Upper lobe of left lung (tissue), 6 donors: ENCODE measurements around the gene OGDHL. TPM values are rescaled to one million over a fixed set of nuclear protein-coding genes. Genes with fewer than 3 reads are reported as not detected.

Experiments used
- ATAC-seq, 2 donors: fragments of 200-7000 bp; cut with Tn5 transposase; one replicate each; pipeline ENCODE4 v1.9.1; 2022; ENCODE audit warnings: mild to moderate bottlenecking in 2 of 2, moderate library complexity in 2 of 2; ENCODE audit not compliant: low FRiP score in 2 of 2
- DNase-seq, 2 donors: peaks; one replicate each; pipeline ENCODE4 v3.0.0-alpha.2; 2019 to 2020
- H3K27ac ChIP-seq, 4 donors: fragments of 200-600 bp; sonication (generic); one replicate each; pipeline ENCODE4 v1.5.1; 2016 to 2019
- H3K27me3 ChIP-seq, 4 donors: fragments of 200-600 bp; sonication (generic); one replicate each; pipeline ENCODE4 v1.5.1; 2017 to 2019
- H3K36me3 ChIP-seq, 4 donors: fragments of 200-600 bp; sonication (generic); one replicate each; pipeline ENCODE4 v1.5.1; 2016 to 2019
- H3K4me1 ChIP-seq, 4 donors: fragments of 200-600 bp; sonication (generic); one replicate each; pipeline ENCODE4 v1.5.1; 2018 to 2019
- H3K4me3 ChIP-seq, 4 donors: fragments of 200-600 bp; sonication (generic); one replicate each; pipeline ENCODE4 v1.5.1; 2017 to 2019; ENCODE audit warnings: mild to moderate bottlenecking in 2 of 4, moderate library complexity in 1 of 4
- H3K9me3 ChIP-seq, 4 donors: fragments of 200-600 bp; sonication (generic); one replicate each; pipeline ENCODE4 v1.5.1; 2018 to 2019
- EP300 ChIP-seq, 4 donors: sonication (generic); formaldehyde crosslinking; IDR thresholded peaks; one replicate each; pipeline ENCODE4 v1.5.1; 2017; ENCODE audit warnings: antibody characterized with exemption in 4 of 4, control low read depth in 2 of 4
- POLR2A ChIP-seq, 4 donors: fragments of 450-650 bp; IDR thresholded peaks; one replicate each; pipeline ENCODE4 v1.5.1; 2016 to 2017; ENCODE audit warnings: antibody characterized with exemption in 4 of 4, mild to moderate bottlenecking in 2 of 4
- POLR2AphosphoS5 ChIP-seq, 2 donors: sonication (generic); formaldehyde crosslinking; IDR thresholded peaks; one replicate each; pipeline ENCODE4 v1.5.1; 2017; ENCODE audit warnings: antibody characterized with exemption in 2 of 2
- WGBS, 2 donors: methylation state at CpG; one replicate each; pipeline ENCODE4 v1.1.5; 2017 to 2018; 5-methylcytosine and 5-hydroxymethylcytosine counted together
- total RNA-seq, 6 donors: library from RNA; depleted of rRNA in 4 of 6; stranded (reverse); fragments of >200 nt in 4 of 6; gene quantifications; one replicate each; pipeline versions ENCODE4 v1.1.0 to v1.2.1, GENCODE V29; 2016 to 2021
- TF ChIP-seq, protein P1 (sequence below), 6 experiments: fragments of 450-650 bp in 4 of 6; fragments of 200-600 bp in 2 of 6; sonication (generic) in 2 of 6; IDR thresholded peaks; one replicate each; pipeline ENCODE4 v1.5.1; 2016 to 2019; ENCODE audit warnings: antibody characterized with exemption in 6 of 6
- donor health status: DM: no; HTN: no; CAD: no; lungs with moderate emphysema.
- donor health status: DM: no; HTN: yes; CAD: no; lungs with severe emphysema.

Gene OGDHL
- total RNA-seq, 6 donors from 2014 or later, result 0.10 to 0.46 (median 0.22) TPM; not detected in 2

DNA sequence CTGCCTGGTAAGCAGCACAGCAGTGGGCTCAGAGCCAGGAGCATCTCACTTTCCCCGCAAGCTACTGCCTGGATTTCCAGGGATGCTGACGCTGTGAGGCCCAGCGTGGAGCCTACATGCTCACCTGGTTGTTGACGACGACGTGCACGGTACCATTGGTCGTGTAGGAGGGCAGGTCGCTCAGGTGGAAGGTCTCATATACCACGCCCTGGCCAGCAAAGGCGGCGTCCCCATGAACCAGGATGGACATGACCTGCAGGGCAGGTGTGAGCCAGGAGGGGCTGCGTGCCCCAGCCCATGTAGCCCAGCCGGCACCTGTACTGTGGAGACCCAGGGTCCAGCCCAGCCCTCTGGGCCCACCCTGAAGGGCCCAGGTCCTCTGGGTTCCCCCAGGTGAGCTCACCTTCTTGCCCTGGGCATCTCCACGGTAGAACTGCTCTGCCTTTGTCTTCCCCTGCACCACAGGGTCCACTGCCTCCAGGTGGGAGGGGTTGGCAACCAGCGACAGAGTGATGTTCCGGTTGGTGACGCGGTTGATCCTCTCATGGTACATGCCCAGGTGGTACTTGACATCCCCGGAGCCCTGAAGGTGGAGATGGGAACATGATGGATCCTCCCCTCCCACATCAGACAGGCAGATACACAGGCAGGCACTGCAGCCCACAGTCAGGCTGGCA, 15.4 kb downstream of the OGDHL start:
- 91 to 92% methylated on average over 19 of the region's 20 CpGs for WGBS, 2 donors
- DNase-seq (no peak), ATAC-seq (no peak)

GRCh38 chr10:49745756-49746155, 16.4 kb downstream of the OGDHL start:
- TF ChIP-seq POLR2A (IDR thresholded peaks at IDR 0.05) (no peak), EP300 (IDR thresholded peaks at IDR 0.05) (no peak), POLR2AphosphoS5 (IDR thresholded peaks at IDR 0.05) (no peak)
- TF ChIP-seq, protein P1, sequence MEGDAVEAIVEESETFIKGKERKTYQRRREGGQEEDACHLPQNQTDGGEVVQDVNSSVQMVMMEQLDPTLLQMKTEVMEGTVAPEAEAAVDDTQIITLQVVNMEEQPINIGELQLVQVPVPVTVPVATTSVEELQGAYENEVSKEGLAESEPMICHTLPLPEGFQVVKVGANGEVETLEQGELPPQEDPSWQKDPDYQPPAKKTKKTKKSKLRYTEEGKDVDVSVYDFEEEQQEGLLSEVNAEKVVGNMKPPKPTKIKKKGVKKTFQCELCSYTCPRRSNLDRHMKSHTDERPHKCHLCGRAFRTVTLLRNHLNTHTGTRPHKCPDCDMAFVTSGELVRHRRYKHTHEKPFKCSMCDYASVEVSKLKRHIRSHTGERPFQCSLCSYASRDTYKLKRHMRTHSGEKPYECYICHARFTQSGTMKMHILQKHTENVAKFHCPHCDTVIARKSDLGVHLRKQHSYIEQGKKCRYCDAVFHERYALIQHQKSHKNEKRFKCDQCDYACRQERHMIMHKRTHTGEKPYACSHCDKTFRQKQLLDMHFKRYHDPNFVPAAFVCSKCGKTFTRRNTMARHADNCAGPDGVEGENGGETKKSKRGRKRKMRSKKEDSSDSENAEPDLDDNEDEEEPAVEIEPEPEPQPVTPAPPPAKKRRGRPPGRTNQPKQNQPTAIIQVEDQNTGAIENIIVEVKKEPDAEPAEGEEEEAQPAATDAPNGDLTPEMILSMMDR (IDR thresholded peaks at IDR 0.05), result no peak
- 88 to 93% methylated on average over 12 of the region's 12 CpGs for WGBS, 2 donors
- H3K27ac ChIP-seq, result no peak overlapping the region
- H3K4me1 ChIP-seq, result no peaks in the 10 kb centered on the region
- DNase-seq (no peak), ATAC-seq (no peak)
- no peaks in the 10 kb centered on the region for H3K36me3 ChIP-seq
- no peaks in the 10 kb centered on the region for H3K9me3 ChIP-seq
- H3K27me3 ChIP-seq, result no peaks in the 10 kb centered on the region
- no peak overlapping the region for H3K4me3 ChIP-seq

More for the DNA sequence above, 15.4 kb downstream of the OGDHL start:
- Histone ChIP-seq H3K4me3 (no peak overlapping the region), H3K4me1 (no peaks in the 10 kb centered on the region), H3K27ac (no peak overlapping the region), H3K9me3 (no peaks in the 10 kb centered on the region), H3K27me3 (no peaks in the 10 kb centered on the region), H3K36me3 (no peaks in the 10 kb centered on the region)
- TF ChIP-seq, protein P1 (IDR thresholded peaks at IDR 0.05), result no peak
- TF ChIP-seq EP300 (IDR thresholded peaks at IDR 0.05), result no peak
- TF ChIP-seq POLR2A (IDR thresholded peaks at IDR 0.05), result no peak
- TF ChIP-seq POLR2AphosphoS5 (IDR thresholded peaks at IDR 0.05), result no peak

- Histone ChIP-seq H3K27ac (no peak overlapping the region), H3K4me3 (no peak overlapping the region), H3K27me3 (no peaks in the 10 kb centered on the region), H3K36me3 (no peaks in the 10 kb centered on the region), H3K9me3 (no peaks in the 10 kb centered on the region), H3K4me1 (no peaks in the 10 kb centered on the region)
- TF ChIP-seq POLR2A (IDR thresholded peaks at IDR 0.05) (no peak), EP300 (IDR thresholded peaks at IDR 0.05) (no peak), POLR2AphosphoS5 (IDR thresholded peaks at IDR 0.05) (no peak)
- DNase-seq (no peak), ATAC-seq (no peak)
- WGBS, 2 donors, result 86% methylated on average over 4 to 13 of the region's 13 CpGs
Observed at GRCh38 chr10:49744924-49745605, 17.1 kb downstream of the OGDHL start.

GRCh38 chr10:49744091-49744685, 17.9 kb downstream of the OGDHL start:
- TF ChIP-seq EP300 (IDR thresholded peaks at IDR 0.05), result no peak
- TF ChIP-seq, protein P1 (IDR thresholded peaks at IDR 0.05), result no peak
- no peak for TF ChIP-seq POLR2AphosphoS5 (IDR thresholded peaks at IDR 0.05)
- 85 to 93% methylated on average over 4 to 6 of the region's 6 CpGs for WGBS, 2 donors
- no peak for DNase-seq
- Histone ChIP-seq H3K27me3 (no peaks in the 10 kb centered on the region), H3K9me3 (no peaks in the 10 kb centered on the region), H3K4me3 (no peak overlapping the region), H3K4me1 (no peaks in the 10 kb centered on the region), H3K27ac (no peak overlapping the region), H3K36me3 (no peaks in the 10 kb centered on the region)
- ATAC-seq, result no peak

DNA sequence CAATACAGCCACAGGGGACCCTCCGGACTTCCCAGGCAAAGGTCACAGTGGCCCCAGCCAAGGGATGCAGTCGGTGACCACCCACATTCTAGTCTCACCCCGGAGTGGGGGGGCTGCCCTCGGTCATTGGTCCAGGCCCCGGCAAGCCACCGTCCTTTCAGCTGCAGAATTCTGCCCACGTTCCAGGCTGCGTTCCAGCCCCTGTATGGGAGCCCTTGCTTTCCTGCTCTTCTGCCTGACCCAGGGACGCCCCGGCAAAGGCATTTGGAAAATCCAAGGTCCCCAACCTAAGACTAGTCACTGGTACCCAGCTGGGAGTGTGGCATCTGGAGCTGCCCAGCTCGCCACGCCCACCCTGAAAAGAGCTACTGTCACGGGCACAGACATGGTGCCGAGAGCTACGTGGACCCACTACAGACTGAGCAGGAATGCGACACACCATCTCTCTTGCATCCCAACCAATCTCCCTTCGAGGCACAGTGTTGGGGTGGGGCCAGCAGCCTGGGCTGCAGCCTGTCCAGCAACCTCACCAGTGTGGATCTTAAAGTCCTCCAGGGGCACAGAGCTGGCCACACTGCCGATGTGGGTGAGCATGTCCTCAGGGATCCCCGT, 18.6 kb downstream of the OGDHL start:
- 85 to 89% methylated on average over 9 to 18 of the region's 19 CpGs for WGBS, 2 donors
- TF ChIP-seq, protein P1 (IDR thresholded peaks at IDR 0.05), result no peak
- TF ChIP-seq EP300 (IDR thresholded peaks at IDR 0.05) (no peak), POLR2A (IDR thresholded peaks at IDR 0.05) (no peak), POLR2AphosphoS5 (IDR thresholded peaks at IDR 0.05) (no peak)
- no peaks in the 10 kb centered on the region for H3K36me3 ChIP-seq

More for the DNA sequence above, 18.6 kb downstream of the OGDHL start:
- peak in 1 of 2 donors; percentile 38 for DNase-seq
- H3K4me3 ChIP-seq, result no peak overlapping the region
- H3K27me3 ChIP-seq, result no peaks in the 10 kb centered on the region
- no peak overlapping the region for H3K27ac ChIP-seq
- H3K9me3 ChIP-seq, result no peaks in the 10 kb centered on the region
- no peak for ATAC-seq
- H3K4me1 ChIP-seq, result no peaks in the 10 kb centered on the region
